ENCODE results near the gene KLHL1. TPM values are rescaled to one million over a fixed set of nuclear protein-coding genes. Genes with fewer than 3 reads are reported as not detected.

KLHL1 gene
- total RNA-seq, 1 experiment from 2014 or later = not detected

DNA sequence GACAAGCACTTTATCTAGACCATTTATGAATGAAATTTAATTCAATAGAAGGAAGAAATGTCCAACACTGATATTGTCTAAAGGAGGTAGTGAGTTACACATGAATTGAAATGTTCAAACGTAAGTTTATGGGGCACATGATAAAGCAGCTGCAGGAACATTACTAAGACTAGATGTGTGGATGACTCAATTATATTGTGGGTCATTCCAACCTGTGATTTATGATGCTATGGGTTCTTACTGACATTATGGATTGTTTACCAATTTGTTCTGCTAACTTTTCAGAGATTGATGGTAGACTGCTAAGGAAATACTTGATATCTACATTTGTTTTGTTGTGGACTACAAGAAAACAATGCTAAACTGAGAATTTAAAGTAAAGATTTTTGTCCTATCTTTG lies 56.7 kb downstream of the KLHL1 start:
- no peak overlapping the region for H3K4me3 ChIP-seq (ENCODE audit: insufficient read depth, low read depth, low read length)
- no peak for DNase-seq
- H3K27me3 ChIP-seq (ENCODE audit: control insufficient read depth, insufficient read depth, low read length) = no peaks in the 10 kb centered on the region
- H3K36me3 ChIP-seq (replicated peaks; ENCODE audit: control insufficient read depth, insufficient read depth, low read length) = no peaks in the 10 kb centered on the region

DNA sequence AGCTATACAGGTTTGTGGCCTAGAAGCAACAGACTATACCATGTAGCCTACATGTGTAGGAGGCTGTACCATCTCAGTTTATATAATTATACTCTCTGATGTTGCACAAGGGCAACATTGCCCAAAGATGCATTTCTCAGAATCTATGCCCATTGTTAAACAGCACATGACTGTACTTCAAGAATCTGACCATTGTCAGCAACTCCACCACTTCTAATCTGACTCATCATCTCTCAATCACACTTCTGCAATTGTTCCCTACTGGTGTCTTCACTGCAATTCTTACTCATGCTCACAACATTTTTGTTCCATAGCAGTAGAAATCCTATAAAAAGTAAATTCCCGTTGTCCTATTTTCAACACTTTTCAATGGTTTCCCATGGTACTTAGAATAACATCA lies 64.6 kb downstream of the KLHL1 start:
- Histone ChIP-seq H3K36me3 (replicated peaks; ENCODE audit: control insufficient read depth, insufficient read depth, low read length) (no peaks in the 10 kb centered on the region), H3K27me3 (ENCODE audit: control insufficient read depth, insufficient read depth, low read length) (no peaks in the 10 kb centered on the region), H3K4me3 (ENCODE audit: insufficient read depth, low read depth, low read length) (no peak overlapping the region)
- no peak for DNase-seq

- DNase-seq = no peak
- no peaks in the 10 kb centered on the region for H3K36me3 ChIP-seq (replicated peaks; ENCODE audit: control insufficient read depth, insufficient read depth, low read length)
- H3K4me3 ChIP-seq (ENCODE audit: insufficient read depth, low read depth, low read length) = no peak overlapping the region
- H3K27me3 ChIP-seq (ENCODE audit: control insufficient read depth, insufficient read depth, low read length) = no peaks in the 10 kb centered on the region
Observed at GRCh38 chr13:70042193-70042592, 66.1 kb downstream of the KLHL1 start.

GRCh38 chr13:70034286-70034685 lies 74.0 kb downstream of the KLHL1 start:
- no peak overlapping the region for H3K4me3 ChIP-seq (ENCODE audit: insufficient read depth, low read depth, low read length)
- H3K36me3 ChIP-seq (replicated peaks; ENCODE audit: control insufficient read depth, insufficient read depth, low read length) = no peaks in the 10 kb centered on the region
- no peaks in the 10 kb centered on the region for H3K27me3 ChIP-seq (ENCODE audit: control insufficient read depth, insufficient read depth, low read length)
- DNase-seq = no peak

DNA sequence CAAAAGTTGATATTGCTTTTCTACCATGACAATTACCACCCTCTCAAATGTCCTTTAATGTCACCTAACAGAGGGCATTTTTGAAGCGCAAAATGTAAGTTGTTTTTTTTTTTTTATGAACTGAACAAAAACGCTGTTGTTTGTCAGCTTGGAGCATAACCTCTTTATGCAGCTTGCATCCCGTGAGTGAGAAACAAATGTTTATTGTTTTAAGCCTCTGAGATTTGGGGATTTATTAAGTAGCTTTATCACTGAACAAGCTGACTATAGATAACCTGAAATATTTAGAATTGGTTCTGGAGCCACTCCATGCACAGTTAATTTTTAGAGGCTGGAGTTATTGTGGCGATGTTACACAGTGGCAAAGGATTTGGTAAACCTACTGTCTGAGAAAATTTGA lies 80.7 kb downstream of the KLHL1 start:
- no peaks in the 10 kb centered on the region for H3K36me3 ChIP-seq (replicated peaks; ENCODE audit: control insufficient read depth, insufficient read depth, low read length)
- DNase-seq = no peak
- H3K27me3 ChIP-seq (ENCODE audit: control insufficient read depth, insufficient read depth, low read length) = no peaks in the 10 kb centered on the region
- H3K4me3 ChIP-seq (ENCODE audit: insufficient read depth, low read depth, low read length) = no peak overlapping the region

GRCh38 chr13:70023516-70023915 lies 84.7 kb downstream of the KLHL1 start:
- no peak for DNase-seq
- Histone ChIP-seq H3K36me3 (replicated peaks; ENCODE audit: control insufficient read depth, insufficient read depth, low read length) (no peaks in the 10 kb centered on the region), H3K27me3 (ENCODE audit: control insufficient read depth, insufficient read depth, low read length) (no peaks in the 10 kb centered on the region), H3K4me3 (ENCODE audit: insufficient read depth, low read depth, low read length) (no peak overlapping the region)

GRCh38 chr13:70022646-70023045 lies 85.6 kb downstream of the KLHL1 start:
- H3K36me3 ChIP-seq (replicated peaks; ENCODE audit: control insufficient read depth, insufficient read depth, low read length) = no peaks in the 10 kb centered on the region
- no peaks in the 10 kb centered on the region for H3K27me3 ChIP-seq (ENCODE audit: control insufficient read depth, insufficient read depth, low read length)
- H3K4me3 ChIP-seq (ENCODE audit: insufficient read depth, low read depth, low read length) = no peak overlapping the region
- no peak for DNase-seq

- no peaks in the 10 kb centered on the region for H3K36me3 ChIP-seq (replicated peaks; ENCODE audit: control insufficient read depth, insufficient read depth, low read length)
- no peaks in the 10 kb centered on the region for H3K27me3 ChIP-seq (ENCODE audit: control insufficient read depth, insufficient read depth, low read length)
- DNase-seq = no peak
- H3K4me3 ChIP-seq (ENCODE audit: insufficient read depth, low read depth, low read length) = no peak overlapping the region
Observed at GRCh38 chr13:70016116-70016515, 92.1 kb downstream of the KLHL1 start.

- Histone ChIP-seq H3K27me3 (ENCODE audit: control insufficient read depth, insufficient read depth, low read length) (no peaks in the 10 kb centered on the region), H3K36me3 (replicated peaks; ENCODE audit: control insufficient read depth, insufficient read depth, low read length) (no peaks in the 10 kb centered on the region), H3K4me3 (ENCODE audit: insufficient read depth, low read depth, low read length) (no peak overlapping the region)
- no peak for DNase-seq
Observed at GRCh38 chr13:70014337-70014736, 93.9 kb downstream of the KLHL1 start.

DNA sequence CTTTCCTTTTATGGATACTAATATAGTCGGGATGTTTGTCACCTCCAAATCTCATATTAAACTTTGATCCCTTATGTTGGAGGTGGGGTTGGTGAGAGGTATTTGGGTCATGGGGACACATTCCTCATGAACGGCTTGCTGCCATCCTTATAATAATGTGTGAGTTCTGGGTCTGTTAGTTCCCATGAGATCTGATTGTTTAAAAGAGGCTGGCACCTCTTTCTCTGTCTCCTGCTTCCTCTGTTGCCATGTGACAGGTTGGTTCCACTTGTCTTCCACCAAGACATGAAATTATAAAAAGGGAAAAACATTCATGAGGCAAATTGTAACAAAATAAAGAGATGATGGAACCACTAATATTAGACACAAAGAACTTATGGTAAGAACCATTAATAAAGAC lies 108.4 kb downstream of the KLHL1 start:
- Histone ChIP-seq H3K27me3 (ENCODE audit: control insufficient read depth, insufficient read depth, low read length) (no peaks in the 10 kb centered on the region), H3K36me3 (replicated peaks; ENCODE audit: control insufficient read depth, insufficient read depth, low read length) (no peaks in the 10 kb centered on the region), H3K4me3 (ENCODE audit: insufficient read depth, low read depth, low read length) (no peak overlapping the region)
- no peak for DNase-seq

DNA sequence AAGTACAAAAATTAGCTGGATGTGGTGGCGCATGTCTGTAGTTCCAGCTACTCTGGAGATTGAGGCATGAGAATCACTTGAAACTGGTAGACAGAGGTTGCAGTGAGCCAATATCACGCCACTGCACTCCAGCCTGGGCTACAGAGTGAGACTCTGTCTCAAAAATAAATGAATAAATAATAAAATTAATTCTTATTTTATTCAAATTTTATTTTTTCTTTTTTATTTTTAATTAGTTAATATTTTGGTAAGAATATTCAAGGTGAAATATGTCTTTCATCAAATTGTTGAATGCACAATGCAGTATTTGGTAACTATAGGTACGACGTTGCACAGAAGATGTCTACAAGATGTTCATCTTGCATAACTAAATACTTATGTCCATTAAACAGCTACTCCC lies 111.2 kb downstream of the KLHL1 start:
- Histone ChIP-seq H3K27me3 (ENCODE audit: control insufficient read depth, insufficient read depth, low read length) (no peaks in the 10 kb centered on the region), H3K4me3 (ENCODE audit: insufficient read depth, low read depth, low read length) (no peak overlapping the region), H3K36me3 (replicated peaks; ENCODE audit: control insufficient read depth, insufficient read depth, low read length) (no peaks in the 10 kb centered on the region)
- no peak for DNase-seq

GRCh38 chr13:69980799-69981198 lies 127.5 kb downstream of the KLHL1 start:
- Histone ChIP-seq H3K4me3 (ENCODE audit: insufficient read depth, low read depth, low read length) (no peak overlapping the region), H3K27me3 (ENCODE audit: control insufficient read depth, insufficient read depth, low read length) (no peaks in the 10 kb centered on the region), H3K36me3 (replicated peaks; ENCODE audit: control insufficient read depth, insufficient read depth, low read length) (no peaks in the 10 kb centered on the region)
- DNase-seq = no peak

GRCh38 chr13:69975496-69975895 lies 132.8 kb downstream of the KLHL1 start:
- no peaks in the 10 kb centered on the region for H3K36me3 ChIP-seq (replicated peaks; ENCODE audit: control insufficient read depth, insufficient read depth, low read length)
- DNase-seq = no peak
- no peaks in the 10 kb centered on the region for H3K27me3 ChIP-seq (ENCODE audit: control insufficient read depth, insufficient read depth, low read length)
- no peak overlapping the region for H3K4me3 ChIP-seq (ENCODE audit: insufficient read depth, low read depth, low read length)

GRCh38 chr13:69970520-69970919 lies 137.7 kb downstream of the KLHL1 start:
- no peaks in the 10 kb centered on the region for H3K27me3 ChIP-seq (ENCODE audit: control insufficient read depth, insufficient read depth, low read length)
- H3K36me3 ChIP-seq (replicated peaks; ENCODE audit: control insufficient read depth, insufficient read depth, low read length) = no peaks in the 10 kb centered on the region
- DNase-seq = peak; percentile 0
- no peak overlapping the region for H3K4me3 ChIP-seq (ENCODE audit: insufficient read depth, low read depth, low read length)

DNA sequence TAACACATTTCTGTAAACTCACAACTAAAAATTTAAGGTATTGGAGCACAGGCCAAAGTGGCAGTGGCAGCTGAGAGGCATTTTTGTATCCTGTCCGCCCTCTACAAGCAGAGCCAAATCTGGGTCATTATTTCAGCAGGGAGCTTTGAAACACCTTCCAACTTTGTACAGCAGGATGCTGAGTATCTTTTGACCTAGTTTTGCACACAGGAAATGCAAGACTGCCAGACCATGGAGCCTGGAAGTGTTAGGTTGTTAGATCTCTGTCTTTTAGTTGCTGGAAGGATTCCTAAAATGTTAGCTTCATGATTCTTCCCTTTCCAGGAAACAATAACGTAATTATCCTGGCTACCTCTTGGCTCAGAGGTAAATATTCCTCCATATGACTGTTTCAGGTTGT lies 149.2 kb downstream of the KLHL1 start:
- H3K27me3 ChIP-seq (ENCODE audit: control insufficient read depth, insufficient read depth, low read length) = no peaks in the 10 kb centered on the region
- no peak for DNase-seq

GRCh38 chr13:69956839-69957238 lies 151.4 kb downstream of the KLHL1 start:
- DNase-seq = no peak

More for the DNA sequence above, 149.2 kb downstream of the KLHL1 start:
- Histone ChIP-seq H3K4me3 (ENCODE audit: insufficient read depth, low read depth, low read length) (no peak overlapping the region), H3K36me3 (replicated peaks; ENCODE audit: control insufficient read depth, insufficient read depth, low read length) (no peaks in the 10 kb centered on the region)

More at GRCh38 chr13:69956839-69957238, 151.4 kb downstream of the KLHL1 start:
- Histone ChIP-seq H3K4me3 (ENCODE audit: insufficient read depth, low read depth, low read length) (no peak overlapping the region), H3K27me3 (ENCODE audit: control insufficient read depth, insufficient read depth, low read length) (no peaks in the 10 kb centered on the region), H3K36me3 (replicated peaks; ENCODE audit: control insufficient read depth, insufficient read depth, low read length) (no peaks in the 10 kb centered on the region)
